HG02678 (cell line): ENCODE measurements around the gene MEOX2.

Experiments
- ATAC-seq: cut with Tn5 transposase; IDR thresholded peaks from one replicate; pipeline ENCODE4 v1.9.1; 2021; ENCODE audit warnings: mild to moderate bottlenecking, moderate library complexity; ENCODE audit not compliant: unreplicated experiment

Gene MEOX2

GRCh38 chr7:15686295-15686956 is at the start of gene MEOX2:
MEOX2 (minus strand) TSS chr7:15686683; CDS start chr7:15686402, 281 bp downstream.
- no peak for ATAC-seq

GRCh38 chr7:15729746-15730145 is 43.3 kb upstream of the MEOX2 start:
- no peak for ATAC-seq

GRCh38 chr7:15725051-15725450 is 38.6 kb upstream of the MEOX2 start:
- ATAC-seq, result no peak

- no peak for ATAC-seq
These were observed 37.4 kb upstream of the MEOX2 start for GRCh38 chr7:15723841-15724240.

GRCh38 chr7:15720849-15721471 is 34.5 kb upstream of the MEOX2 start:
- no peak for ATAC-seq

- no peak for ATAC-seq
These were observed 32.8 kb upstream of the MEOX2 start for GRCh38 chr7:15719311-15719710.

GRCh38 chr7:15715435-15715834 is 29.0 kb upstream of the MEOX2 start:
- no peak for ATAC-seq

- no peak for ATAC-seq
These were observed 23.5 kb upstream of the MEOX2 start for GRCh38 chr7:15709978-15710377.

- no peak for ATAC-seq
These were observed 21.1 kb upstream of the MEOX2 start for GRCh38 chr7:15707570-15707969.

GRCh38 chr7:15703732-15704131 is 17.2 kb upstream of the MEOX2 start:
- ATAC-seq, result no peak

GRCh38 chr7:15692501-15693020 is 6.1 kb upstream of the MEOX2 start:
- ATAC-seq, result no peak

- ATAC-seq, result no peak
These were observed 2.4 kb upstream of the MEOX2 start for GRCh38 chr7:15688911-15689310.

- no peak for ATAC-seq
These were observed 1.8 kb upstream of the MEOX2 start for GRCh38 chr7:15688279-15688626.

- no peak for ATAC-seq
These were observed 1.2 kb upstream of the MEOX2 start for GRCh38 chr7:15687546-15688278.

GRCh38 chr7:15686957-15687545 is 568 bp upstream of the MEOX2 start:
- ATAC-seq, result no peak

GRCh38 chr7:15685358-15686294 is 857 bp downstream of the MEOX2 start:
- ATAC-seq, result no peak

GRCh38 chr7:15684871-15685270 is 1.6 kb downstream of the MEOX2 start:
- ATAC-seq, result no peak

GRCh38 chr7:15684111-15684800 is 2.2 kb downstream of the MEOX2 start:
- ATAC-seq, result no peak

GRCh38 chr7:15682751-15683245 is 3.7 kb downstream of the MEOX2 start:
- no peak for ATAC-seq

- ATAC-seq, result no peak
These were observed 4.4 kb downstream of the MEOX2 start for GRCh38 chr7:15682111-15682510.
